ENCODE results near the gene MBTD1. TPM values are rescaled to one million over a fixed set of nuclear protein-coding genes. Genes with fewer than 3 reads are reported as not detected.

MBTD1 gene
- 1 to 10 TPM; 3.4 to 9.8 (median 6.9) TPM for total RNA-seq
- 1 to 10 TPM; 3.4 to 4.9 TPM for polyA plus RNA-seq
- long read RNA-seq, donor 1, partial matches to known transcripts: 2 of 2 reads
- long read RNA-seq, donor 1, other reads (novel, unspliced or antisense): 0 of 2 reads
- long read RNA-seq, donor 2, partial matches to known transcripts: 1 of 1 reads
- long read RNA-seq, donor 2, other reads (novel, unspliced or antisense): 0 of 1 reads
- long read RNA-seq, donor 3, partial matches to known transcripts: 0 of 3 reads
- long read RNA-seq, donor 3, other reads (novel, unspliced or antisense): 3 of 3 reads

GRCh38 chr17:51259564-51260236 is at the start of gene MBTD1:
Gene MBTD1, minus strand, starts transcription at chr17:51260049. Its CDS starts 34,888 bp downstream, at chr17:51225161.
- peak in 1 of 2 donors; percentile 31 for TF ChIP-seq POLR2A (IDR thresholded peaks at IDR 0.05)
- no peak for TF ChIP-seq CTCF (IDR thresholded peaks at IDR 0.05)
- DNase-seq: peak; percentile 96 to 97 (median 96)
- Histone ChIP-seq H3K27ac (peak within 1 kb of the TSS; percentile 90 to 99 (median 96)), H3K9me3 (no peaks in the 10 kb centered on the region), H3K4me3 (peak within 1 kb of the TSS; percentile 70 to 100 (median 90)), H3K4me1 (peaks cover 6 to 63% (median 46%) of the 10 kb centered on the region in 12 donors), H3K36me3 (peaks cover 0 to 56% (median 31%) of the 10 kb centered on the region in 9 donors), H3K27me3 (no peaks in the 10 kb centered on the region)
- peak; percentile 92 to 97 (median 96) for ATAC-seq
- intact Hi-C loops (cut with DNase I): no loop called here
- 1 to 2% (median 1%) methylated on average over 29 to 42 of the region's 42 CpGs for WGBS, 4 donors

- TF ChIP-seq CTCF (IDR thresholded peaks at IDR 0.05) (no peak), POLR2A (IDR thresholded peaks at IDR 0.05) (no peak)
- DNase-seq (no peak), ATAC-seq (no peak)
- Histone ChIP-seq H3K4me3 (no peak overlapping the region), H3K9me3 (peaks cover 0 to 11% (median 0%) of the 10 kb centered on the region in 12 donors), H3K36me3 (no peaks in the 10 kb centered on the region), H3K27me3 (no peaks in the 10 kb centered on the region), H3K27ac (no peak overlapping the region), H3K4me1 (no peaks in the 10 kb centered on the region)
- intact Hi-C loops (cut with DNase I): loop anchor here in 1 of 10 donors (10.0 kb wide), 2 partner anchors 340 to 800 kb away; no protein-coding TSS in a partner anchor
- 92 to 95% (median 94%) methylated on average over 3 to 9 of the region's 9 CpGs for WGBS, 4 donors
Measured at GRCh38 chr17:51305182-51305581, 45.3 kb upstream of the MBTD1 start.

GRCh38 chr17:51299859-51300258 is 40.0 kb upstream of the MBTD1 start:
- TF ChIP-seq CTCF (IDR thresholded peaks at IDR 0.05) (no peak), POLR2A (IDR thresholded peaks at IDR 0.05) (no peak)
- Histone ChIP-seq H3K27me3 (no peaks in the 10 kb centered on the region), H3K36me3 (peaks cover 0 to 41% (median 26%) of the 10 kb centered on the region in 9 donors), H3K27ac (no peak overlapping the region), H3K4me1 (no peaks in the 10 kb centered on the region), H3K4me3 (no peak overlapping the region), H3K9me3 (no peaks in the 10 kb centered on the region)
- DNase-seq (no peak), ATAC-seq (no peak)
- WGBS, 4 donors: 90 to 95% (median 93%) methylated on average over 4 of the region's 4 CpGs
- intact Hi-C loops (cut with DNase I): loop anchor here in 5 of 10 donors (5.0 to 10.0 kb wide), 5 partner anchors 235 to 807 kb away; no protein-coding TSS in a partner anchor

Data from heart left ventricle (tissue), 16 donors.